ENCODE results near the gene ZNF750.

The ZNF750 gene

GRCh38 chr17:82812058-82812457 lies 27.8 kb downstream of the ZNF750 start:
- DNase-seq (ENCODE audit: low spot score): no peak

GRCh38 chr17:82810644-82811430 lies 29.0 kb downstream of the ZNF750 start:
- DNase-seq (ENCODE audit: low spot score): no peak

- DNase-seq (ENCODE audit: low spot score): no peak
These were observed 30.6 kb downstream of the ZNF750 start for GRCh38 chr17:82808921-82809905.

- no peak for DNase-seq (ENCODE audit: low spot score)
These were observed 31.8 kb downstream of the ZNF750 start for GRCh38 chr17:82808006-82808405.

- DNase-seq (ENCODE audit: low spot score): no peak
These were observed 32.3 kb downstream of the ZNF750 start for GRCh38 chr17:82807562-82807961.

- DNase-seq (ENCODE audit: low spot score): no peak
These were observed 32.7 kb downstream of the ZNF750 start for GRCh38 chr17:82807101-82807500.

GRCh38 chr17:82806645-82807044 lies 33.2 kb downstream of the ZNF750 start:
- no peak for DNase-seq (ENCODE audit: low spot score)

GRCh38 chr17:82805823-82806222 lies 34.0 kb downstream of the ZNF750 start:
- no peak for DNase-seq (ENCODE audit: low spot score)

- DNase-seq (ENCODE audit: low spot score): no peak
These were observed 34.6 kb downstream of the ZNF750 start for GRCh38 chr17:82805254-82805653.

- DNase-seq (ENCODE audit: low spot score): no peak
These were observed 35.2 kb downstream of the ZNF750 start for GRCh38 chr17:82804442-82805191.

GRCh38 chr17:82803606-82804005 lies 36.2 kb downstream of the ZNF750 start:
- DNase-seq (ENCODE audit: low spot score): no peak

GRCh38 chr17:82803185-82803584 lies 36.6 kb downstream of the ZNF750 start:
- DNase-seq (ENCODE audit: low spot score): no peak

- no peak for DNase-seq (ENCODE audit: low spot score)
These were observed 37.6 kb downstream of the ZNF750 start for GRCh38 chr17:82802075-82802780.

GRCh38 chr17:82801377-82801970 lies 38.3 kb downstream of the ZNF750 start:
- DNase-seq (ENCODE audit: low spot score): no peak

- no peak for DNase-seq (ENCODE audit: low spot score)
These were observed 38.9 kb downstream of the ZNF750 start for GRCh38 chr17:82800885-82801284.

GRCh38 chr17:82799591-82799990 lies 40.2 kb downstream of the ZNF750 start:
- no peak for DNase-seq (ENCODE audit: low spot score)

- no peak for DNase-seq (ENCODE audit: low spot score)
These were observed 41.1 kb downstream of the ZNF750 start for GRCh38 chr17:82798752-82799151.

GRCh38 chr17:82797061-82797460 lies 42.8 kb downstream of the ZNF750 start:
- no peak for DNase-seq (ENCODE audit: low spot score)

GRCh38 chr17:82795615-82796014 lies 44.2 kb downstream of the ZNF750 start:
- DNase-seq (ENCODE audit: low spot score): no peak

GRCh38 chr17:82794781-82795482 lies 44.9 kb downstream of the ZNF750 start:
- peak; percentile 70 for DNase-seq (ENCODE audit: low spot score)
